ENCODE data around the gene NPAS2. TPM values are rescaled to one million over a fixed set of nuclear protein-coding genes. Genes with fewer than 3 reads are reported as not detected.

NPAS2 gene
- total RNA-seq, 1 donor from 2014 or later = 11.4 TPM

- intact Hi-C loops (cut with DNase I) = no loop called here
- Histone ChIP-seq H3K27me3 (no peaks in the 10 kb centered on the region), H3K4me1 (peaks cover 13% of the 10 kb centered on the region), H3K36me3 (no peaks in the 10 kb centered on the region), H3K9me3 (no peaks in the 10 kb centered on the region), H3K27ac (no peak overlapping the region), H3K4me3 (no peak overlapping the region)
- ATAC-seq (no peak), DNase-seq (no peak)
- TF ChIP-seq, protein P1, sequence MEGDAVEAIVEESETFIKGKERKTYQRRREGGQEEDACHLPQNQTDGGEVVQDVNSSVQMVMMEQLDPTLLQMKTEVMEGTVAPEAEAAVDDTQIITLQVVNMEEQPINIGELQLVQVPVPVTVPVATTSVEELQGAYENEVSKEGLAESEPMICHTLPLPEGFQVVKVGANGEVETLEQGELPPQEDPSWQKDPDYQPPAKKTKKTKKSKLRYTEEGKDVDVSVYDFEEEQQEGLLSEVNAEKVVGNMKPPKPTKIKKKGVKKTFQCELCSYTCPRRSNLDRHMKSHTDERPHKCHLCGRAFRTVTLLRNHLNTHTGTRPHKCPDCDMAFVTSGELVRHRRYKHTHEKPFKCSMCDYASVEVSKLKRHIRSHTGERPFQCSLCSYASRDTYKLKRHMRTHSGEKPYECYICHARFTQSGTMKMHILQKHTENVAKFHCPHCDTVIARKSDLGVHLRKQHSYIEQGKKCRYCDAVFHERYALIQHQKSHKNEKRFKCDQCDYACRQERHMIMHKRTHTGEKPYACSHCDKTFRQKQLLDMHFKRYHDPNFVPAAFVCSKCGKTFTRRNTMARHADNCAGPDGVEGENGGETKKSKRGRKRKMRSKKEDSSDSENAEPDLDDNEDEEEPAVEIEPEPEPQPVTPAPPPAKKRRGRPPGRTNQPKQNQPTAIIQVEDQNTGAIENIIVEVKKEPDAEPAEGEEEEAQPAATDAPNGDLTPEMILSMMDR (IDR thresholded peaks at IDR 0.05) = no peak
Measured at GRCh38 chr2:100835006-100835659, 15.2 kb downstream of the NPAS2 start.

- intact Hi-C loops (cut with DNase I) = no loop called here
- Histone ChIP-seq H3K4me3 (no peak overlapping the region), H3K27ac (no peak overlapping the region), H3K9me3 (no peaks in the 10 kb centered on the region), H3K4me1 (no peaks in the 10 kb centered on the region), H3K36me3 (no peaks in the 10 kb centered on the region), H3K27me3 (no peaks in the 10 kb centered on the region)
- TF ChIP-seq, protein P1 (IDR thresholded peaks at IDR 0.05) = no peak
- no peak for DNase-seq
- ATAC-seq = no peak
Measured at GRCh38 chr2:100840519-100840918, 20.6 kb downstream of the NPAS2 start.

GRCh38 chr2:100842241-100842922 is 22.4 kb downstream of the NPAS2 start:
- intact Hi-C loops (cut with DNase I) = no loop called here

GRCh38 chr2:100844514-100844913 is 24.6 kb downstream of the NPAS2 start:
- Histone ChIP-seq H3K36me3 (no peaks in the 10 kb centered on the region), H3K27me3 (no peaks in the 10 kb centered on the region), H3K27ac (no peak overlapping the region), H3K9me3 (no peaks in the 10 kb centered on the region), H3K4me1 (no peaks in the 10 kb centered on the region), H3K4me3 (no peak overlapping the region)
- intact Hi-C loops (cut with DNase I) = no loop called here
- TF ChIP-seq, protein P1 (IDR thresholded peaks at IDR 0.05) = no peak
- ATAC-seq (no peak), DNase-seq (no peak)

More at GRCh38 chr2:100842241-100842922, 22.4 kb downstream of the NPAS2 start:
- no peak for ATAC-seq
- TF ChIP-seq, protein P1 (IDR thresholded peaks at IDR 0.05) = no peak
- no peak for DNase-seq
- Histone ChIP-seq H3K4me3 (no peak overlapping the region), H3K9me3 (no peaks in the 10 kb centered on the region), H3K27me3 (no peaks in the 10 kb centered on the region), H3K36me3 (no peaks in the 10 kb centered on the region), H3K4me1 (no peaks in the 10 kb centered on the region), H3K27ac (no peak overlapping the region)

DNA sequence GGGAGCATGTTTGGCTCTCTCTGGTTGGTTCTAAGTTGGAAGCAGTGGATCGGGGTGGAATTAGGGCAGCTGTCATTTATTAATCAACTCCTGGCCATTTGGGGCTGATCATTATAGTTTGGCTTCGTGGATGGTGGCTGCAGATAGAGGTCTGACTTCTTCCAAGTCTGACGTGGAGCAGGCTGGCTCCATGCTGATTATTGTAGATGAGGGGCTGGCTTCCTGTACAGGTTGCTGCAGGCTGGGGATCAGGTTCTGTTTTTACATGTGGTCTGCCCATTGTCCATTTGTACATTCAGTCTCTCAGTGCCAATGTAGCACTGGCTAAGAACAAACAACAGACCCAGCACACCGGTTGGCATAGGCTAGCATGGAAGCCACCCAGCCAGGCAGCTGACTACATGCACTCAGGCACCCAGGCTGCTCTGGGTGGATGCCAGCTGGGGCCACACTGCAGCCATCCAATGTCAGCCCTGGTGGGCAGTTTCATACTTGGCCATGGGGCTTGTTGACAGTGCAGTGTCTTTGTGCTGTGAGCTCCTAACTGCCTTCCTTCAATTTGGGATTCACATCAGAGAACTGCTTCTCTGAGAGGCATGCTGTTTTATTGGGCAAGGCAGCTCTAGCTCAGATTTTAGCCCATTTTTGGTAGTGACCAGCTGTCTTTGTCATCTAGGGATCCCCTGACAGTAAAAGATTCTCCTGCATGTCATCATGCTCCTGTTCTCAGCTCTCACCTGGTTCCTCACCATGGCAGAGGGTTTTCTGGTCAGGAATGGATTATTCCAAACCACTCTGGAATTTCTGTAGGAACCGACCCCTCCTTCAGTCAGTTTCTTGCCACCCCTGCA is 25.4 kb downstream of the NPAS2 start:
- ATAC-seq = no peak
- H3K9me3 ChIP-seq = no peaks in the 10 kb centered on the region
- H3K27ac ChIP-seq = no peak overlapping the region
- no peak for DNase-seq
- no peaks in the 10 kb centered on the region for H3K27me3 ChIP-seq
- H3K36me3 ChIP-seq = no peaks in the 10 kb centered on the region
- H3K4me1 ChIP-seq = no peaks in the 10 kb centered on the region
- TF ChIP-seq, protein P1 (IDR thresholded peaks at IDR 0.05) = no peak
- intact Hi-C loops (cut with DNase I) = no loop called here
- H3K4me3 ChIP-seq = no peak overlapping the region

All from upper lobe of right lung (tissue), 1 donor.